ENCODE measurements around the gene SLC6A13. TPM values are rescaled to one million over a fixed set of nuclear protein-coding genes. Genes with fewer than 3 reads are reported as not detected.

Gene SLC6A13
- total and polyA plus RNA-seq, 2 of the 8 experiments (the other 6 are each of a cell fraction or from before 2014, with no cell fraction given): 0.03 TPM; not detected in 1

GRCh38 chr12:212715-213526 is 49.7 kb downstream of the SLC6A13 start:
- H3K4ac ChIP-seq (replicated peaks; ENCODE audit: insufficient read length, low read depth, low read length): no peak overlapping the region
- no peak overlapping the region for H3K56ac ChIP-seq (replicated peaks; ENCODE audit: insufficient read length, low read depth, low read length)
- H3K27me3 ChIP-seq (replicated peaks in 1 of 4; ENCODE audit: control insufficient read depth in 3 of 4, extremely low read depth in 1 of 4, insufficient read depth in 3 of 4, low read length in 3 of 4): peaks cover 0 to 16% (median 13%) of the 10 kb centered on the region in 4 experiments; a peak in 4 of 7 replicates
- no peaks in the 10 kb centered on the region for H3K36me3 ChIP-seq (ENCODE audit: control insufficient read depth in 2 of 4, insufficient read depth in 4 of 4, low read length in 3 of 4)
- no peaks in the 10 kb centered on the region for H3K9me3 ChIP-seq (ENCODE audit: insufficient read depth in 2 of 2, low read depth in 1 of 2, low read length in 1 of 2)
- ChIA-PET CTCF (ENCODE audit: partially characterized antibody) (interaction anchor here (0.7 to 3.4 kb wide), 11 partner anchors 9 to 107 kb away, joined by 3 to 19 read pairs (median 5); no protein-coding TSS in a partner anchor), POLR2A (ENCODE audit: partially characterized antibody) (interaction anchor here (0.7 to 2.0 kb wide), 6 partner anchors 9 to 31 kb away, joined by 3 to 8 read pairs (median 4); no protein-coding TSS in a partner anchor)
- DNase-seq (ENCODE audit: low read depth in 1 of 2, low spot score in 2 of 2) (no peak), FAIRE-seq (no peak)
- no peak overlapping the region for H3K4me3 ChIP-seq (ENCODE audit: extremely low read depth in 1 of 4, insufficient read depth in 2 of 4, low read depth in 3 of 4, low read length in 4 of 4)
- no peak overlapping the region for H3K18ac ChIP-seq (ENCODE audit: extremely low read depth, low read length)
- H3K23ac ChIP-seq (ENCODE audit: insufficient read length): no peak overlapping the region
- H2BK12ac ChIP-seq (ENCODE audit: low read depth, low read length): no peak overlapping the region
- H2BK120ac ChIP-seq (replicated peaks; ENCODE audit: low read depth, low read length): no peak overlapping the region
- peaks cover 0 to 2% of the 10 kb centered on the region in 2 experiments for H4K20me1 ChIP-seq (replicated peaks in 1 of 2; ENCODE audit: control insufficient read depth in 1 of 2, insufficient read depth in 2 of 2, low read length in 2 of 2)
- no peak overlapping the region for H4K91ac ChIP-seq (replicated peaks; ENCODE audit: insufficient read length, low read length)
- no peaks in the 10 kb centered on the region for H3K79me2 ChIP-seq (ENCODE audit: control insufficient read depth in 1 of 2, insufficient read depth in 2 of 2, low read length in 2 of 2)
- no peak overlapping the region for H2BK5ac ChIP-seq (ENCODE audit: low read depth, low read length)
- peaks cover 3% of the 10 kb centered on the region; the same call in 1 of the 2 replicates for H3K23me2 ChIP-seq (ENCODE audit: low read depth, low read length)
- H3K4me1 ChIP-seq (replicated peaks in 1 of 4; ENCODE audit: control insufficient read depth in 3 of 4, insufficient read depth in 4 of 4, low read length in 3 of 4): peaks cover 0 to 20% (median 15%) of the 10 kb centered on the region in 4 experiments; a peak in 6 of 7 replicates
- H3K4me2 ChIP-seq (ENCODE audit: insufficient read depth in 1 of 2, low read depth in 2 of 2, low read length in 2 of 2): no peak overlapping the region
- no peak overlapping the region for H2BK20ac ChIP-seq (ENCODE audit: low read length)
- H4K5ac ChIP-seq (ENCODE audit: insufficient read length, low read depth, low read length): no peak overlapping the region
- no peaks in the 10 kb centered on the region for H3K79me1 ChIP-seq (ENCODE audit: low read depth, low read length)
- TF ChIP-seq MAX (IDR thresholded peaks at IDR 0.05) (0 out of 2 replicates have a peak, but pooled peaks have one; percentile 10), TAF1 (IDR thresholded peaks at IDR 0.05; ENCODE audit: low read depth, low read length) (no peak)
- H3K9ac ChIP-seq (replicated peaks in 1 of 4; ENCODE audit: extremely low read depth in 1 of 4, low read depth in 3 of 4, low read length in 3 of 4): no peak overlapping the region
- peak overlapping the region; percentile 69 for H4K8ac ChIP-seq (ENCODE audit: extremely low read depth, insufficient read depth, low read length)
- H2BK15ac ChIP-seq (ENCODE audit: low read length): 0 out of 2 replicates have a peak overlapping the region, but pooled peaks have one; percentile 4
- no peak overlapping the region for H3K14ac ChIP-seq (ENCODE audit: insufficient read length)
- WGBS, 2 experiments (ENCODE audit: extremely low coverage in 1 of 2, insufficient coverage in 1 of 2, insufficient read length in 1 of 2, insufficient replicate concordance in 2 of 2, low coverage in 1 of 2, low lambda C conversion rate in 2 of 2, missing lambda C conversion rate in 1 of 2): 75% methylated on average over 22 of the region's 22 CpGs; no CpG with 5 or more reads in 1 of the 2 experiments
- H2AK5ac ChIP-seq (ENCODE audit: low read depth, low read length): no peak overlapping the region
- no peak overlapping the region for H2AFZ ChIP-seq (ENCODE audit: low read length)
- H3K27ac ChIP-seq (ENCODE audit: low read depth, low read length): no peak overlapping the region
